Measurements from ENCODE around the gene NPIPA3.
"Not testable (repeated sequence)": the region's sequence is repeated elsewhere in the genome, so short reads cannot be mapped to it uniquely, and the experiment has no call there.

Gene NPIPA3

GRCh38 chr16:14742273-14743128 lies 39.3 kb downstream of the NPIPA3 start, which contains the start of gene NPIPA2:
Gene NPIPA2 (plus strand): TSS chr16:14742533. CDS start chr16:14748066, 5,533 bp downstream.
- not testable (repeated sequence) for DNase-seq

- DNase-seq: not testable (repeated sequence)
Measured at GRCh38 chr16:14773654-14774053, 70.4 kb downstream of the NPIPA3 start.

GRCh38 chr16:14775624-14776023 lies 72.4 kb downstream of the NPIPA3 start:
- not testable (repeated sequence) for DNase-seq

Measured in amygdala (tissue), 56 donors.